Fibroblast of the aortic adventitia (primary cell): ENCODE measurements around the gene STK38. TPM values are rescaled to one million over a fixed set of nuclear protein-coding genes. Genes with fewer than 3 reads are reported as not detected.

Experiments
- DNase-seq: peaks from one replicate; pipeline ENCODE4 v3.0.0-alpha.2; 2010; ENCODE audit warnings: low read depth
- H3K4me3 ChIP-seq: 2 replicates; pipeline ENCODE4 v1.5.1; 2011; ENCODE audit warnings: low read depth, mild to moderate bottlenecking, control low read depth, low read length, moderate library complexity
- CTCF ChIP-seq: IDR thresholded peaks from 2 replicates; pipeline ENCODE4 v1.5.1; 2011; ENCODE audit warnings: mild to moderate bottlenecking, low read length, control low read depth, inconsistent platforms; ENCODE audit not compliant: insufficient read depth
- total RNA-seq: library from RNA; depleted of rRNA; stranded (reverse); fragments of >200 nt; gene quantifications from 2 replicates; pipeline ENCODE4 v1.2.3, GENCODE V29; 2012; ENCODE audit warnings: low replicate concordance

The STK38 gene
- total RNA-seq, 1 donor: 34.3 TPM

- no peak overlapping the region for H3K4me3 ChIP-seq
- TF ChIP-seq CTCF: no peak
- peak; percentile 29 for DNase-seq
Observed at GRCh38 chr6:36504982-36505381, 42.3 kb downstream of the STK38 start.

GRCh38 chr6:36504181-36504580 is 43.1 kb downstream of the STK38 start:
- H3K4me3 ChIP-seq: no peak overlapping the region
- TF ChIP-seq CTCF: no peak
- DNase-seq: no peak

GRCh38 chr6:36501686-36502085 is 45.6 kb downstream of the STK38 start:
- no peak overlapping the region for H3K4me3 ChIP-seq
- DNase-seq: no peak
- TF ChIP-seq CTCF: no peak

GRCh38 chr6:36499918-36500317 is 47.4 kb downstream of the STK38 start:
- no peak for TF ChIP-seq CTCF
- no peak overlapping the region for H3K4me3 ChIP-seq
- no peak for DNase-seq

GRCh38 chr6:36495086-36495485 is 52.2 kb downstream of the STK38 start:
- TF ChIP-seq CTCF: no peak

GRCh38 chr6:36493859-36494258 is 53.4 kb downstream of the STK38 start:
- no peak for DNase-seq
- no peak overlapping the region for H3K4me3 ChIP-seq
- TF ChIP-seq CTCF: no peak

More at GRCh38 chr6:36495086-36495485, 52.2 kb downstream of the STK38 start:
- DNase-seq: no peak
- H3K4me3 ChIP-seq: no peak overlapping the region

- DNase-seq: no peak
- H3K4me3 ChIP-seq: no peak overlapping the region
- no peak for TF ChIP-seq CTCF
Observed at GRCh38 chr6:36493319-36493718, 54.0 kb downstream of the STK38 start.
